ENCODE data around the gene ULK4.
"Not testable (repeated sequence)": the region's sequence is repeated elsewhere in the genome, so short reads cannot be mapped to it uniquely, and the experiment has no call there.

The ULK4 gene

GRCh38 chr3:41960826-41961750, 815 bp downstream of the ULK4 start:
- DNase-seq (ENCODE audit: low spot score): peak; percentile 3

DNA sequence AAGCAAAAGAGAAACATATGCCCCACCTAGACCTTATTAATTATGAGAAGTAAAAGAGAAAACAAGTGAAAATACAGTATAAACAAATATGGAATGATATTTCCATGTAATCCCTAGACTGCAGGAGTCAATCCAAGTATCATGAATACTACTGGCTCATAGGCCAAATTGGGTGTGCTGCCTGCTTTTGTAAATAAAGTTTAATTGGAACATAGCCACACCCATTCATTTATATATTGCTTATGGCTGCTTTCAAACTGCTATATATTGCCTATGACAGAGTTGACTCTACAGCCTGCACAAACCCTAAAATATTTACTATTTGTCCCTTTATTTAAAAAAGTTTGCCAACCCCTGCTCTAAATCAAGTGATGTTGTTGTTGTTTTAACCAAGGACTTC, 5.3 kb downstream of the ULK4 start:
- no peak for DNase-seq (ENCODE audit: low spot score)

DNA sequence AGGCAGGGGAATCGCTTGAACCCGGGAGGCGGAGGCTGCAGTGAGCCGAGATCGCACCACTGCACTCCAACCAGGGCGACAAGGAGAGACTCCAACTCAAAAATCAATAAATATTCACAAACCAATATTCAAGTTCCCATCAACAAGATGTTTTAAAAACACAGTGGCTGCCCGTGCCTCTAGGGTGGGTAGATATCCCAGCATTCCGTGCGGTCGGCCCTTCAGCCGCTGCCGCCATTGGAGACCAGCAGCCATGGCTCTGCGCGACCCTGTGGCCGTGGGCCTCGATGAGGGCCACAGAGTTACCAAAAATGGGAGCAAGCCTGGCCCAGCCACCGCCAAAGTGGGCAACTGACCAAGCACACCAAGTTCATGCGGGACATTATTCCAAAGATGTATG, 6.7 kb downstream of the ULK4 start:
- DNase-seq (ENCODE audit: low spot score): no peak

DNA sequence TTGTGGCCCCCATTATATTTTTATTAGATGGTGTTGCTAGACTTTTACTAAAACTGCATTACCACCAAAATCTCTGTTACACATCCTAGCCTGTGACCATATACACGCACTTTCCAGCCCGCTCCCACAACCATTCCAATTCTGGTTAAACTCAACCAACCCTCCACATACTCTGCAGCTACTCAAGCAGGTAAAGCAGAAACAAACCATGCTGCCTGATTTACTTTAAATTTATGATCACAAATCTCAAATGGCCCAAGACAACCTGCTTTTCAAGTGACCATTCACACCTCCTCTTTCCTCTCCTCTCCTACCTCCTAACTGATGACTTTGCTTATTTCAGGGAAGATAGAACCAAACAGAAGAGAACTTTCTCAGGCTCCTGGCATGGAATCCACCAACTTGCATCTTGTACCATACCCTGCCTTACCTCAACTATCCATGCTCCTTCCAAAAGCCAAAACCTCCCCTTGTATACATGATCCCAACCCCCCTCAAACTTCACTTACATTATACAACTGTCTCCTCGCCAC, 18.5 kb downstream of the ULK4 start:
- no peak for DNase-seq (ENCODE audit: low spot score)

GRCh38 chr3:41940393-41940792, 21.5 kb downstream of the ULK4 start:
- DNase-seq (ENCODE audit: low spot score): no peak

DNA sequence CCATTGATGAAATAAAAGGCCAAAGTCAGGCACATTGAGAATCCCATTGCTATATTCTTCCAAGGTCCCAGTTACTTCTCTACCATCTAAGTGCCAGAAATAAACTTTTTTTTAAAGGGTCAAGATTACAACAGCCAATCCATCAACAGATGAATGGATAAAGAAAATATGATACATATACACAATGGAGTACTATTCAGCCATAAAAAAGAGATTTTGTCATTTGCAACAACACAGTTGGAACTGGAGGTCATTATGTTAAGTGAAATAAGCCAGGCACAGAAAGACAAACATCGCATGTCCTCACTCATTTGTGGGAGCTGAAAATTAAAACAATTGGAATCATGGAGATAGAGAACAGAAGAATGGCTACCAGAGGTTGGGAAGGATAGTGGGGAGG, 25.5 kb downstream of the ULK4 start:
- no peak for DNase-seq (ENCODE audit: low spot score)

DNA sequence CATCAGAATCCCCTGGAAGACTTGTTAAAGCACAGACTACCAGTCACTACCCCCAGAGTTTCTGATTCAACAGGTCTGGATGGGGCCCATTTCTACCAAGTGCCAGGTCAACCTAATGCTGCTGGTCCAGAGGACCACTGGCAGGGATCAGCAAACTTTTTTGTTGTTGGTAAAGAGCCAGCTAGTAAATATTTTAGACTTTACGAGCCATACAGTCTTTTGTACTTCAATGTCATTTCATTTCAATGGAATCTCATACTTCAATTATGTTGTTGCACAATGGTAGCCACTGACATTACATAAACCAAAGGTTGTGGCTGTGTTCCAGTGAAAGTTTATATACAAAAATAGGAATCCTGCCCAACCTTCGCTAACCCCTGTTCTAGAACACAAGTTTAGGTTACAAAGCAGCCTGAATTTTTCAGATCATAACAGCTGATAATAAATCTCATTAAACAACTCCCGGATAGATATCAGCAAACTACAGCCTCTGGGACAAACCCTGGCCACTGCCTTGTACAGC, 28.7 kb downstream of the ULK4 start:
- no peak for DNase-seq (ENCODE audit: low spot score)

- DNase-seq (ENCODE audit: low spot score): no peak
Measured at GRCh38 chr3:41932464-41932863, 29.4 kb downstream of the ULK4 start.

GRCh38 chr3:41920406-41920965, 41.4 kb downstream of the ULK4 start:
- no peak for DNase-seq (ENCODE audit: low spot score)

DNA sequence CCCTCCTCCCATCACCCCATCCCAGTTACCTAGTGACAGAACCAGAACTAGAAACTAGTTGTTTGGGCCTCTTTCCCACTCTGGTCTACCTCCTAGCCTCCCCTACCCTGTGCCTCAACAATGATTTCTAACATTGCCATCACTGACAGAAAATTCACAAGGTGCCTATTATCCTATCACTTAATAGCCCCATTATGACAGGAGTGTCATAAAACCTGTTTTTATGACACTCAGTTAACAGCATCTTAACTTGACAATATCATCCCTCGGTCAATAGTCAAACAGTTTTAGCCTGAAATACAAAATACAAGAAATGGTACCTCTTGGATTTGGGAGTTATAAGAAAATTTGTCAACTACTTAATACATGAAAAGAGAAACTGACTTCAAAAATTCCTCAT, 46.5 kb downstream of the ULK4 start:
- no peak for DNase-seq (ENCODE audit: low spot score)

- DNase-seq (ENCODE audit: low spot score): no peak
Measured at GRCh38 chr3:41912280-41912679, 49.6 kb downstream of the ULK4 start.

- DNase-seq (ENCODE audit: low spot score): no peak
Measured at GRCh38 chr3:41907330-41908073, 54.4 kb downstream of the ULK4 start.

DNA sequence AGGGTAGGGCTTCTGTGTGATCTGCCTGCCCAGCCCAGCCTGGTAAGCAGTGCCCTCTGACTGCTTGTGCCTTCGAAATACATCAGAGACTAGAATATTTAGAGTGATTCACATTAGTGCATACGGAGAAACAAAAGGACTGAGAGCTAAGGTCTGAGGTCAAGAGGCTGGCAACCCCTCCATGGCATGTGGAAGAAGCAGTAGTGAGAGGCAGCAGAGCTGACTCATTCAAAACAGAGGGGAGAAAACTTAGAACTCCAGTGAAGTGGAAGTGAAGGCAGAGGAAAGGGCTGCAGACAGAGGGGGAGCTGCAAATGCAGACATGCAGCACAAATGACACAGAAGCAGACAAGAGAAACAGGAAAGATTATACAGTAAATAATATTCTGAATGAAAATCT, 61.6 kb downstream of the ULK4 start:
- peak; percentile 5 for DNase-seq (ENCODE audit: low spot score)

DNA sequence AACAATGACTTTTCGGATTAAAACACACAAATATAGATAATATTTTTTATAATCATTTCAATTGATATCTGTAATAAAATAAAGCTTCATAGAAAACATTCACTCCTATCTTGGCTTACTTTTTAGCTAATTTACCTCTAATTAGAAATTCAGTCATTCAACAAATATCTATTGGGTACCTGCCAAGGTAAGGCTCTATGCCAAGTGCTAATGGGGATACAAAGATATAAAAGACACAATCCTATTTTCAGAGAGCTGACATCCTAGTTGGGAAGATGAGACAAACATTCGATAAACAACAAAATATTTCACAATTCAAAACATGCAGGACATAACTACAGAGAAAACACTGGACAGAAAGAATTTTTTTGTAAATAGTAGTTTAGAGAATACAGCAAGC, 63.3 kb downstream of the ULK4 start:
- DNase-seq (ENCODE audit: low spot score): no peak

DNA sequence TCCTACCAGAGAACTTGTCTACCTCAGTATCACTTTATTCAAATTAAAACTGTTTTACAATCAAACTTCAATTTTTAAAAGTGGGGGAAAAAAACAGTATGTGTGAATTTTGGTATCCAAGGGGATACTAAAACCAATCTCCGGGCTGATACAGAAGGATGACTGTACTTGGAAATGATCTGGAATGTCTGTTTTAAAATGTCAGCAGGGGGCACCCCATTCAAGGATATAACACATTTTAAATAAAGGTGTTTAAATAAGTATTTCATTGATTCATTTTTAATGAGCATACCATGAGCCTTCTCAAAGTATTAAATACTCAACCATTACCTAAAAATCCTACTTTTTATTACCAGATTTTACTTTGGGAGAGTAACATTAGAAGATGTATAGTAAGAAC, 67.9 kb downstream of the ULK4 start:
- peak; percentile 49 for DNase-seq (ENCODE audit: low spot score)

DNA sequence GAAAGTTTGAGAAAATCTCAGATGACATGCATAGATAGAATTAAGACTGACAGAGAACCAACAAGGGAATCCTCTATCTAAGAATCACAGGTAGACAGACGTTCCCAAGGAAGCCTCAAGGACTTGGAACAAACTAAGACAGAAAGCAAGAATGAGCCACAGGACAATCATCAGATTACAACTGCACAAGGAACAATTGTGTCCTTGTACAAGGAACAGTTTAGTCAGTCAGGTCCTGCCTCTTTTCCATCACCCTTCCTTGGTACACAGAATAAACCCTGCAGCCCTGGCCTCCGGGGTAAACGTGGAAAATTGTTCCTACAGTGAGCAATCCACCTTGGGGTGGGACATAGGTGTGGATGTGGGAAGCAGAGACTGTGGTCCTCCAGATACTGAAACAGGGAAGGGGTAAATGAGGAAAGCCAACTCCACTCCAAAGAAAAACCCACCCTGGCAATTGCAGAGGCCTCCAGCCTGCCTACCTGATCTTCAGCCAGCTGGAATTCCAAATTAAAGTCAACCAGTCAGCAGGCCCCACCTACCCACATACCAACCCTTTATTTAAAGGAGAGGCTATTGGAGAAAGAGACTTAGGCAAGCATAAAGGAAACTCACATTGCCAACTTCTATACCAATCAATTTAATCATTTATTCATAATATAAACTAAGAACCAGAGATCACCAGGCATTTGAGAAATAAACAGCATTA, 73.4 kb downstream of the ULK4 start:
- no peak for DNase-seq (ENCODE audit: low spot score)

DNA sequence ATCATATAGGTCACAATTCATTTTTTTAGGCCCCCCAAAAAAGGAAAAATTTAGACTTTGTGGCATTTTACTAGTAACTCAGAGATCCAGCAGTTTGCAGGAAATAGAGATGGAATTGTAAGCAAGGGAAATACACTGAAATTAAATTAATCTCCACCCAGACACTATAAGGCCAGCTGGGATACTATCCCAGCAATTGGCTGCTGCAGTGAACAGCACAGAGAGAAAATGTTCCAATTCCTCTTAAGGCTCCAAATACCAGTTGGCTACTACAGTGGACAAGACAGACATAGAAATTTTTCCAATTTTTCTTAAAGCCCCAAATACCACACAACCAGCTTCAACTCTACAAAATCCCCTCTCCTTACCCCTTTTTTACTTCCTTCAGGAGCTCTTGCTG, 78.9 kb downstream of the ULK4 start:
- no peak for DNase-seq (ENCODE audit: low spot score)

GRCh38 chr3:41881233-41881821, 80.6 kb downstream of the ULK4 start:
- DNase-seq (ENCODE audit: low spot score): peak; percentile 53

DNA sequence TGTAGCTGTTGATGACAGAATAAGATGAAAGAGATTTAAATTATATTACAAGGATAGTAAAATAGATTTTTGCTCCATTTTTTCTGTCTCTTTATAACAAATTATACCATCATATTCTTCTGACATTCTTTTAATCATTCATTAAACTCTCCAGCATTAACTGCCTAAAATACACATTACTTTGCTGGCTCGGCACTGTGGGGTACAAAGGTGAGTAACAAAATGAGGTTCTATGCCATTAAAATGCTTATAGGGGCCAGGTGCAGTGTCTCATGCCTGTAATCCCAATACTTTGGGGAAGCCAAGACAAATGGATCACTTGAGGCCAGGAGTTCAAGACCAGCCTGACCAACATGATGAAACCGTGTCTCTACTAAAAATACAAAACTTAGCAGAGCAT, 81.5 kb downstream of the ULK4 start:
- no peak for DNase-seq (ENCODE audit: low spot score)

DNA sequence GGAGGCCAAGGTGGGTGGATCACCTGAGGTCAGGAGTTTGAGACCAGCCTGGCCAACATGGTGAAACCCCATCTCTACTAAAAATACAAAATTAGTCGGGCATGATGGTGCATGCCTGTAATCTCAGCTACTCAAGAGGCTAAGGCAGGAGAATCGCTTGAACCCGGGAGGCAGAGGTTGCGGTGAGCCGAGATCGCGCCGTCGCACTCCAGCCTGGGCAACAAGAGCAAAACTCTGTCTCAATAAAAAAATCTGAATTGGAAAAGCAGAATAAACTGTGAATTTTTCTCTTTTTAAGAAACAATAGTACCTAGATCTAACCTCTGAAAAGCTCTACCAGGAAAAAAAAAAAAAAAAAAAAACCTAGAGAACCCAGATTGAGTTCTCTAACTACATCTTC, 84.2 kb downstream of the ULK4 start:
- not testable (repeated sequence) for DNase-seq (ENCODE audit: low spot score)

DNA sequence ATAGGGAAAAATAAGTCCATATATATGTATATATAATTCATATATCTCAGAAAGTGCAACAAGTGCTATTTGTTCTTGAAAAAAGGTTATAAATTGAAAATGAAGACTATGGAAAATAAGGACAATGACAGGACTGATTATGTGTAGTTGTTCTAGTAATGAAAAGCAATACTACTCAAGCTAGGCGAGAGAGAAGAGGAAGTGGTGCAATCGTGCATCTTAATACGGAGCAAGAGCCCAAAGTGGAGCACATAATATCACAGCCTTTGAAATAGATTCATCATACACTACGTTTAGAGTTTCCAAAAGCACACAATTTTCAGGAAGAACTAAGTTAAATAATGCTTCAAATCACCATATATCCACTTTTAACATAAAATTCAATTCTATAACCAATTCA, 87.9 kb downstream of the ULK4 start:
- DNase-seq (ENCODE audit: low spot score): no peak

Data from pons (tissue), 1 donor.